ENCODE measurements around the gene SMIM26. TPM values are rescaled to one million over a fixed set of nuclear protein-coding genes. Genes with fewer than 3 reads are reported as not detected.

The SMIM26 gene, protein sequence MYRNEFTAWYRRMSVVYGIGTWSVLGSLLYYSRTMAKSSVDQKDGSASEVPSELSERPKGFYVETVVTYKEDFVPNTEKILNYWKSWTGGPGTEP
- 129 and 157 TPM in 2 replicates for total RNA-seq

DNA sequence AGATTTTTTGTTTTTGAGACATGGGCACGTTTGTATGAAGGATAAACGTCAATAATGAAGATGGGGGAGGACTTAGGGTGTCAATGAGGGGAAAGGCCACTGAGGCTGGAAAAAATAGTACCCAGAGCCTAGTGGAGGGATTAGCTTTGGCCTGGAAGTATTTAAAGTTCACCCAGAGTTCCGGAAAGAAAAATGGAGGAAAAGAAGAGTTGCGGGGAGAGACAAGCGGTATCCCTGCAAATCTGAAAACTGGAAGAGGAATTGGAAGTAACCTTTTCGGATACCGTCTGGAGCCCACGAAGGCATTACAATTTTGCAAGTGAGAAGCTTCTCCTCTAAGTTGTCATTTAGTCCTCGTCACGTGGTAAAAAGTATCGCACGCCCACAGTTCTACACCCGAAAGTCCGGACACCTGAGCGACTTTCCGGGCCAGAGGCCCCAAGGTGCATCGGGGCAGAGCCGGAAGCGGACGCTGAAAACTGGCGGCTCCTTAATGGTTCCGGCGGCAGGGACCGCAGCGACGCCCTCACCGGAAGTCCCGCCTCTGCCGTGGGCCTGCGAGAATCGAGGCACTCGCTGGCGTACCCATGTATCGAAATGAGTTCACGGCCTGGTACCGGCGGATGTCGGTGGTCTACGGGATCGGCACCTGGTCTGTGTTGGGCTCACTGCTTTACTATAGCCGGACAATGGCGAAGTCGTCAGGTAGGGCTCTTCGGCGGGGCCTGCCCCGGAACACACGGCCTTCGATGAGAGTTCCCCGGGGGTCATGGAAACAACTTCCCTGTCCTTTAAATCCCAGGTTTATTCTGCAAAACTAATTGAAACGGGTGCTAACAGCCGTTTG lies at the start of gene SMIM26:
SMIM26 (plus strand) TSS at position 541 of the 847 bp plus-strand sequence; CDS start at position 588, 47 bp downstream.

DNA sequence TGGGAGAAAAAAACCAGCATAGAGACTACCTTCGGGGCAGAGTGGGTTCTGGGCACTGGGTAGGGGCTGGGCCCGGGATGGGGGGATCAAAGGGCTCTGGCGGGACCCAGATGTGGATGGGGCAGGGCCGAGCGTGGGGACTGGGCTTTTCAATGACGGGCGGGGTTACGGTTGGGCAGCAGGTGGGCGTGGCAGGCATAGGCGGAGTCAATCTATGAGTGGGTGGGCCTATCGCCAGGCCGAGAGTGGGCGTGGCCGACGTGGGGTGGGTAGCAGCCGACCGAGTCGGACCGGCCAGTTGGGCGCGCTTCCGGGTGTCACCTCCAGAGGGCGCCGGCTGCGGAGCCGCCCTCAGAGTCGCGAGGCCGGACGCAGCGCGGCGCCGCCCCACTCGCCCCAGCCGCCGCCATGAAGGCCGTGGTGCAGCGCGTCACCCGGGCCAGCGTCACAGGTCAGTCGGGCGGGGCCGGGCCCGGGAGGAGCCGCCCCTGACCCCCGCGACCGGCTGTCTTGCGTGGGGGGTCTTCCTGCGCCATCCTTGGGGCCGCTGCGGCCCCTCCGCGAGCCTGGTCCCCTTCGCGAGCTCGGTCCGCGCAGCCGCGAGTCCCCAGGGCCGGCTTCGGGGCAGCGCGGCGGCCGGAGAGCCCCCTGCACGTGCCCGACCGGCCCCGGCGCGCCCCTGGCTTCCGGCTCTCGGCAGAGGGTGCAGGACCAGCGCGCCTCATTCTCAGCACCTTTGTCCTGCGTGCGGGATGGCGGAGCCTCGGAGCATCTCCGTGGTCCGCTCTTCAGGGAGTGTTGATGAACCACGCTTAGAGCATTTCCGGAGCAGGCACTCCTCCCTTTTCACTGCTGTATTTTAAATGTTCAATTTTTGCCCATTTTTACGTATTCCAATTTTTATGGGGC lies 20.7 kb downstream of the SMIM26 start, which contains the start of gene DTD1:
DTD1 (plus strand) TSS at position 390 of the 909 bp plus-strand sequence; CDS start at position 409, 19 bp downstream.

Other genes starting within 250 kb of the SMIM26 start
- gene DZANK1, start 100.4 kb upstream of the SMIM26 start, total RNA-seq: 0.50 and 1.0 TPM in 2 replicates
- gene POLR3F, start 100.0 kb upstream of the SMIM26 start, total RNA-seq: 9.2 and 14.6 TPM in 2 replicates
- 18.3 and 21.5 TPM in 2 replicates for gene RBBP9, start 70.2 kb upstream of the SMIM26 start, total RNA-seq
- gene SEC23B, start 59.5 kb upstream of the SMIM26 start, total RNA-seq: 51.4 and 54.7 TPM in 2 replicates
- gene DTD1, start 20.6 kb downstream of the SMIM26 start, total RNA-seq: 127 and 139 TPM in 2 replicates
- not detected in 2 replicates for gene SCP2D1, start 246.4 kb downstream of the SMIM26 start, total RNA-seq

All from bronchus fibroblast of lung (primary cell).